ENCODE results near the gene CCDC80.

DNA sequence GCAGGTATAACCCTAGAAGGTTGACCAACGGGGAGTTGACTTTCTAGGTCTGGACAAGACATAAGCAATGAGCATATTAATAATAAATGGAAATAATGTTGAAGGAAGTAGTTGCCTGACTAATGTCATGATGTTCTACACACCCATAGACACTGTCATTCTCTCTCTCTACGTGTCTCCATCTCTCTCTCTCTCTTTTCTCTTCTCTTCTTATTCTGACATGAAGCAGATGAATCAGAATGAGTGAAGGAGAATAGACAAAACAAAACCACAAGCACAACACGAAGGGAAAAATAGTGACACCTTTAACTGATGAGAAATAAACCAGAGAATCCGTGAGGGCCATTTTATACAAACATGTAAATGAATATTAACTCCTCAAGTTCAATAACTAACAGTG is 26.7 kb upstream of the CCDC80 start:
- TF ChIP-seq, protein P1, sequence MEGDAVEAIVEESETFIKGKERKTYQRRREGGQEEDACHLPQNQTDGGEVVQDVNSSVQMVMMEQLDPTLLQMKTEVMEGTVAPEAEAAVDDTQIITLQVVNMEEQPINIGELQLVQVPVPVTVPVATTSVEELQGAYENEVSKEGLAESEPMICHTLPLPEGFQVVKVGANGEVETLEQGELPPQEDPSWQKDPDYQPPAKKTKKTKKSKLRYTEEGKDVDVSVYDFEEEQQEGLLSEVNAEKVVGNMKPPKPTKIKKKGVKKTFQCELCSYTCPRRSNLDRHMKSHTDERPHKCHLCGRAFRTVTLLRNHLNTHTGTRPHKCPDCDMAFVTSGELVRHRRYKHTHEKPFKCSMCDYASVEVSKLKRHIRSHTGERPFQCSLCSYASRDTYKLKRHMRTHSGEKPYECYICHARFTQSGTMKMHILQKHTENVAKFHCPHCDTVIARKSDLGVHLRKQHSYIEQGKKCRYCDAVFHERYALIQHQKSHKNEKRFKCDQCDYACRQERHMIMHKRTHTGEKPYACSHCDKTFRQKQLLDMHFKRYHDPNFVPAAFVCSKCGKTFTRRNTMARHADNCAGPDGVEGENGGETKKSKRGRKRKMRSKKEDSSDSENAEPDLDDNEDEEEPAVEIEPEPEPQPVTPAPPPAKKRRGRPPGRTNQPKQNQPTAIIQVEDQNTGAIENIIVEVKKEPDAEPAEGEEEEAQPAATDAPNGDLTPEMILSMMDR (conservative IDR thresholded peaks at IDR 0.05; ENCODE audit: low read depth, low read length), result no peak
- no peak for TF ChIP-seq USF2 (IDR thresholded peaks at IDR 0.05; ENCODE audit: low read depth, low read length)
- TF ChIP-seq MAZ (IDR thresholded peaks at IDR 0.05; ENCODE audit: borderline replicate concordance, low read depth, low read length), result no peak
- no peak for TF ChIP-seq MXI1 (IDR thresholded peaks at IDR 0.05; ENCODE audit: borderline replicate concordance, low read depth, low read length)
- TF ChIP-seq POLR2A (IDR thresholded peaks at IDR 0.05; ENCODE audit: low read depth, low read length), result no peak
- TF ChIP-seq, protein P2, sequence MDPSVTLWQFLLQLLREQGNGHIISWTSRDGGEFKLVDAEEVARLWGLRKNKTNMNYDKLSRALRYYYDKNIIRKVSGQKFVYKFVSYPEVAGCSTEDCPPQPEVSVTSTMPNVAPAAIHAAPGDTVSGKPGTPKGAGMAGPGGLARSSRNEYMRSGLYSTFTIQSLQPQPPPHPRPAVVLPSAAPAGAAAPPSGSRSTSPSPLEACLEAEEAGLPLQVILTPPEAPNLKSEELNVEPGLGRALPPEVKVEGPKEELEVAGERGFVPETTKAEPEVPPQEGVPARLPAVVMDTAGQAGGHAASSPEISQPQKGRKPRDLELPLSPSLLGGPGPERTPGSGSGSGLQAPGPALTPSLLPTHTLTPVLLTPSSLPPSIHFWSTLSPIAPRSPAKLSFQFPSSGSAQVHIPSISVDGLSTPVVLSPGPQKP (IDR thresholded peaks at IDR 0.05; ENCODE audit: borderline replicate concordance, low read depth, low read length), result no peak
- no peak for TF ChIP-seq FOS (IDR thresholded peaks at IDR 0.05; ENCODE audit: low read depth, low read length)
- TF ChIP-seq NFE2L2 (IDR thresholded peaks at IDR 0.05; ENCODE audit: low read depth, low read length), result no peak
- no peak for TF ChIP-seq SMC3 (IDR thresholded peaks at IDR 0.05; ENCODE audit: low read depth, low read length)
- TF ChIP-seq RAD21 (IDR thresholded peaks at IDR 0.05; ENCODE audit: low read length), result no peak

Data from IMR-90 (cell line).